NCI-H748 treated with DMSO at 0.1 percent for 48 hours (cell line): ENCODE results near the gene PGAM4.
"Not testable (repeated sequence)": the region's sequence is repeated elsewhere in the genome, so short reads cannot be mapped to it uniquely, and the experiment has no call there.

Experiments used
- DNase-seq: peaks from one replicate; lab custom pipeline; 2025; lab: John Stamatoyannopoulos, UW

The PGAM4 gene

GRCh38 chrX:77969538-77969937 lies at the start of gene PGAM4:
Gene PGAM4, minus strand, starts transcription at chrX:77969638. Its CDS starts 0 bp downstream, at chrX:77969638.
- DNase-seq, result no peak

- DNase-seq, result no peak
These were observed 42.4 kb upstream of the PGAM4 start for GRCh38 chrX:78011846-78012245.

GRCh38 chrX:77979870-77980269 lies 10.4 kb upstream of the PGAM4 start:
- no peak for DNase-seq

GRCh38 chrX:77977518-77977917 lies 8.1 kb upstream of the PGAM4 start:
- DNase-seq, result no peak

GRCh38 chrX:77977095-77977494 lies 7.7 kb upstream of the PGAM4 start:
- DNase-seq, result no peak

- no peak for DNase-seq
These were observed 6.3 kb upstream of the PGAM4 start for GRCh38 chrX:77975755-77976154.

GRCh38 chrX:77967631-77968030 lies 1.8 kb downstream of the PGAM4 start:
- DNase-seq, result no peak

- DNase-seq, result no peak
These were observed 3.1 kb downstream of the PGAM4 start for GRCh38 chrX:77966361-77966760.

- no peak for DNase-seq
These were observed 7.2 kb downstream of the PGAM4 start for GRCh38 chrX:77962068-77962902.

GRCh38 chrX:77961063-77961462 lies 8.4 kb downstream of the PGAM4 start:
- no peak for DNase-seq

GRCh38 chrX:77960567-77960966 lies 8.9 kb downstream of the PGAM4 start:
- no peak for DNase-seq

GRCh38 chrX:77953708-77954107 lies 15.7 kb downstream of the PGAM4 start:
- DNase-seq, result no peak

GRCh38 chrX:77953302-77953701 lies 16.1 kb downstream of the PGAM4 start:
- no peak for DNase-seq

- DNase-seq, result no peak
These were observed 17.3 kb downstream of the PGAM4 start for GRCh38 chrX:77952173-77952572.

- no peak for DNase-seq
These were observed 19.6 kb downstream of the PGAM4 start for GRCh38 chrX:77949840-77950239.

- DNase-seq, result no peak
These were observed 22.9 kb downstream of the PGAM4 start for GRCh38 chrX:77946571-77946970.

- DNase-seq, result no peak
These were observed 23.4 kb downstream of the PGAM4 start for GRCh38 chrX:77945910-77946545.

- DNase-seq, result not testable (repeated sequence)
These were observed 24.4 kb downstream of the PGAM4 start for GRCh38 chrX:77945031-77945430.

GRCh38 chrX:77938083-77938680 lies 31.3 kb downstream of the PGAM4 start:
- DNase-seq, result no peak

- DNase-seq, result no peak
These were observed 32.1 kb downstream of the PGAM4 start for GRCh38 chrX:77937291-77937690.

GRCh38 chrX:77936299-77936698 lies 33.1 kb downstream of the PGAM4 start:
- DNase-seq, result no peak

GRCh38 chrX:77935886-77936285 lies 33.6 kb downstream of the PGAM4 start:
- DNase-seq, result no peak

- no peak for DNase-seq
These were observed 38.9 kb downstream of the PGAM4 start for GRCh38 chrX:77930581-77930980.
